Uterus (tissue), 2 donors: ENCODE data around the gene ITPRIP.

Experiments used
- POLR2A ChIP-seq, 2 donors: fragments of 450-650 bp; IDR thresholded peaks; one replicate each; pipeline ENCODE4 v1.6.1; 2016; ENCODE audit warnings: antibody characterized with exemption in 2 of 2, mild to moderate bottlenecking in 1 of 2, moderate library complexity in 1 of 2
- TF ChIP-seq, protein P1 (sequence below), 4 experiments: fragments of 200-600 bp in 2 of 4; fragments of 450-650 bp in 2 of 4; sonication (generic) in 2 of 4; IDR thresholded peaks; one replicate each; pipeline ENCODE4 v1.5.1; 2016 to 2019; ENCODE audit warnings: antibody characterized with exemption in 4 of 4, mild to moderate bottlenecking in 2 of 4, moderate library complexity in 1 of 4

DNA sequence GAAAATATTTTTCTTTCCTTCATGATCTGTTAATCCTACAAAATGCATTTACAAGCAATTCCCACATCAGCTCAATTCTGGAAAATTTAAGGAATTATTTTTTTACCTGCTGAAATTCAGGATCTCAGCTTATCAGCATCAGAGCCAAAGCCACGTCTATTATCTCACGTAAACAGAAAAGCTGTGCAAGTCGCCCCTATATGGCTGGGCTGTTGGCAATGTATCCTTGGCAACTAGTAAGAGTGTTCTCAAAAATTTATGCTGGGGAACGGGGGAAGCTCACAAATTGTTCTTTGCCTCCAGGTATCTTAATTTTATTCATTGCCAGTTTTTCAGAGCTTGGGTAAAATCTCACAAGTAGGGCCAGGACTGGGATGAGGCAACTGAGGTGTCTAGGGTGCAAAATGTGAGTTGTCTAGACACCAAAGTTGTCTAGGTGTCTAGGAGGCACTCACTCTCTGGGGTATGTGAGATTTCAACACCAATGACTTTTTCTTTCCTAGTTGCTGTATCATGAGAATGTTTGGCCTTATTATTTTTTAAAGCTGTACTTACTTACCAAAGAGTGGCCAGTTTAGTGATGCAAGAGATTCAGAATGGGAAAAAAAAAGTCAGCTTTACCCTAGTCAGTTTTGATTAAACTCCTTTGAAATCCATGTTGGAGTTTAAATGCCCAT lies 64.2 kb downstream of the ITPRIP start:
- TF ChIP-seq, protein P1, sequence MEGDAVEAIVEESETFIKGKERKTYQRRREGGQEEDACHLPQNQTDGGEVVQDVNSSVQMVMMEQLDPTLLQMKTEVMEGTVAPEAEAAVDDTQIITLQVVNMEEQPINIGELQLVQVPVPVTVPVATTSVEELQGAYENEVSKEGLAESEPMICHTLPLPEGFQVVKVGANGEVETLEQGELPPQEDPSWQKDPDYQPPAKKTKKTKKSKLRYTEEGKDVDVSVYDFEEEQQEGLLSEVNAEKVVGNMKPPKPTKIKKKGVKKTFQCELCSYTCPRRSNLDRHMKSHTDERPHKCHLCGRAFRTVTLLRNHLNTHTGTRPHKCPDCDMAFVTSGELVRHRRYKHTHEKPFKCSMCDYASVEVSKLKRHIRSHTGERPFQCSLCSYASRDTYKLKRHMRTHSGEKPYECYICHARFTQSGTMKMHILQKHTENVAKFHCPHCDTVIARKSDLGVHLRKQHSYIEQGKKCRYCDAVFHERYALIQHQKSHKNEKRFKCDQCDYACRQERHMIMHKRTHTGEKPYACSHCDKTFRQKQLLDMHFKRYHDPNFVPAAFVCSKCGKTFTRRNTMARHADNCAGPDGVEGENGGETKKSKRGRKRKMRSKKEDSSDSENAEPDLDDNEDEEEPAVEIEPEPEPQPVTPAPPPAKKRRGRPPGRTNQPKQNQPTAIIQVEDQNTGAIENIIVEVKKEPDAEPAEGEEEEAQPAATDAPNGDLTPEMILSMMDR (IDR thresholded peaks at IDR 0.05), result no peak
- TF ChIP-seq POLR2A (IDR thresholded peaks at IDR 0.05), result no peak
